RKO (cell line): ENCODE results near the gene MORN1.

Experiments
- DNase-seq: peaks from one replicate; pipeline ENCODE4 v3.0.0-alpha.2; 2016; ENCODE audit warnings: low spot score

The MORN1 gene

GRCh38 chr1:2373551-2374251 is 17.7 kb downstream of the MORN1 start:
- DNase-seq, result no peak

- DNase-seq, result no peak
These were observed 18.5 kb downstream of the MORN1 start for GRCh38 chr1:2372551-2373490.

DNA sequence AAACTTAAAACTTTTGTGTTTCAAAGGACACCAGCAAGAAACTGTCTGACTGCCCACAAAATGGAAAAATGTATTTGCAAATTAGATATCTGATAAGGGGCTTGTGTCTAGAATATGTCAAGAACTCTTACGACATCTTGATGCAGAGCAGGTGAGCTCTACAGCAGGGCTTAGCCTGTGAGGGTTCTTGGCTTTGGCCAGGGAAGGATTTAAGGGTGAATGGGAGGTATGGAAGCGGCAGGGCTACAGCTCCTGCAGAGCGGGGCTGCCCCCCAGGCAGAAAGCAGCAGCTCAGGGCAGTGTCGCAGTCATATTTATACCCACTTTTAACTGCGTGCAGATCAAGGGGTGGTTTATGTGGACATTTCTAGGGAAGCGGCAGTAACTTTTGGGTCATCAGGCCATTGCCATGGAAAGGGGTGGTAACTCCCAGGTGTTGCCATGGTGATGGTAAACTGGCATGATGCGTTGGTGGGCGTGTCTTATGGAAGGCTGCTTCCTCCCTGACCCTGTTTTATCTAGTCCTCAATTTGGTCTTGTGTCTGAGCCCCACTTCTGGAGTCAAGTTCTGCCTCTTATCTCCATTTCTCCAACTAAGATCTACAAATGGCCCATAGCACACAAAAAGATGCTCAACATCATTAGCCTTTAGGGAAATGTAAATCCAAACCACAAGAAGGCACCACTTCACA is 23.2 kb downstream of the MORN1 start:
- DNase-seq, result no peak

DNA sequence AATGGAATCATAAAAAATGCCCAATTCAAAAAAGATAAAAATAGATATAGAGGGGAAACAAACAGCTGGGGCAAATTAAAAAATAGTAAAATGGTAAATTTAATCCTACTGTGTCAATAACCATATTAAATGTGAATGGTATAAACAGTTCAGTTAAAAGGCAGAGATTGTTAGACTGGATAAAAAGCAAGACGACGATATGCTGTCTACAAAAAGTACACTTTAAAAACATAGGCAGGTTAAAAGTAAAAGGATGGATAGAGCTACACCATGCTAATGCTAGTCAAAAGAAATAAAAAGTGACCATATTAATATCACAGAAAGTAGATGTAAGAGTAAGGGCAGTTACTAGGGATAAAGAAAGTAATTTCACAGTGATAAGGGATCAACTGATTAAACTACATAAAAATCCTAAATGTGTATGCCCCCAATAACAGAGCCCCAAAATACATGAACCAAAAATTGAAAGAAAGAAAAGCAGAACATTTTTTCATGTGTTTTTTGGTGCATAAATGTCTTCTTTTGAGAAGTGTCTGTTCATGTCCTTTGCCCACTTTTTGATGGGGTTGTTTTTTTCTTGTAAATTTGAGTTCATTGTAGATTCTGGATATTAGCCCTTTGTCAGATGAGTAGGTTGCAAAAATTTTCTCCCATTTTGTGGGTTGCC is 27.4 kb downstream of the MORN1 start:
- no peak for DNase-seq

- no peak for DNase-seq
These were observed 30.6 kb downstream of the MORN1 start for GRCh38 chr1:2360588-2361364.

- no peak for DNase-seq
These were observed 32.4 kb downstream of the MORN1 start for GRCh38 chr1:2358651-2359640.

- no peak for DNase-seq
These were observed 33.3 kb downstream of the MORN1 start for GRCh38 chr1:2358072-2358471.

DNA sequence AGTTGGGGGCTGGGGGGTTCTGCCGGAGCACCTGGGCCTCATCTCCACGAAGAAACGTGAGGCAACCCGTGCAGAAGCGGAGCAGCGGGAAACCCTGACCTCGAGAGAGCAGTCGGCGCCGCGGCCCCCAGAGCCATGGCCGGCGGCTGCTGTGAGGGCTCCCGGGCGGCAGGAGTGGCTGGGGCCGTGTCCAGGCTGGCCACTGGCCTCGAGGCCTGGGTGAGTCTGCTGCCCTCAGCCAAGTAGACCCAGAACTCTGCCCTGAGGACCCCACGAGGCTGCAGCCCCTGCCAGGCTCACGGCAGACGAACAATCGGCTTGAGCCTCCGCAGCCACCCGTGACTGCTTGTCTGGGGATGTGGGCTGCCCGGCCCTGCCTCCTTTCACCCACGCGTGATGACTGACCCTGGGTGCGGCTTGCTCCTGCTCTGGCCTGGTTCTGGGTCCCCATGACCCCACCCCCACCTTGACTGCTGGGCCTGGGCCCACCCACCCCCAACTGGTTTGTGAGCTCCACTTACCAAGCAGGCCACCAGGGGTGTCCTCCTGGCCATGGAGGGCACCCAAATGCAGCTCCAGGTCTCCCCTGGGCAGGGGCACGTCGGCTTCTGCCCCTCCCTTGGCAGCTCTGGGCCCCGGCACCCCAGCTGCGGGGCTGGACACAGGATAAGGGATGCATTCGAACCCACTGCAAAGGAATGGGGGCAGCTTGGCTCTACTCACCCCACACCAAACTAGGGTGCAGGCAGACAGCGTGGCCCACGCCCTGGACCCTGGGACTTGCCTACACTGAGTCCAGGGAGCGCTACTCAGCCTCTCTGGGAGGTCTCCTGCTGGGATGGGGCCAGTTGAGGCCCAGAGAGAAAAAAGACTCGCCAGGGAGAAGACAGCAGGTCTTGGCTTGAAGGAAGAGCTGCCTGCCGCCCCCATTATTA is 34.2 kb downstream of the MORN1 start:
- DNase-seq, result no peak

DNA sequence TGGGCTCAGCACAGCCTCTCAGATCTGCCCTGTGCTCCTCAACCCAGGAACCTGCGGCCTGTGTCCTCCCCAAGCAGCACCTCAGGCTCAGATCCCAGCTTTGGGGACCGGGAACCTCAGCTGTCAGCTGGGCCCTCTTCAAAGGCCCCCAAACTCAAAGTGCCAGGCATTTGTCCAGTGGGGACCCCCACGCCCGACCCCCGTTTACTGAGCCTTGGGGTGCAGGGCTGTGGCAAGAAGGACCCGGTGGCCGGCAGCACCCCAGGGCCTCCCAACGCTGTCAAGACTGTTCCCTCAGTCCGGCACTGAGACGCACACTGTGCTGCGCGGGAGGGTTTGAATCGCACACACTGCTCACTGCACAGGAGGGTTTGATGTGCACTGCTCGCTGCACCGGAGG is 35.0 kb downstream of the MORN1 start:
- DNase-seq, result no peak

DNA sequence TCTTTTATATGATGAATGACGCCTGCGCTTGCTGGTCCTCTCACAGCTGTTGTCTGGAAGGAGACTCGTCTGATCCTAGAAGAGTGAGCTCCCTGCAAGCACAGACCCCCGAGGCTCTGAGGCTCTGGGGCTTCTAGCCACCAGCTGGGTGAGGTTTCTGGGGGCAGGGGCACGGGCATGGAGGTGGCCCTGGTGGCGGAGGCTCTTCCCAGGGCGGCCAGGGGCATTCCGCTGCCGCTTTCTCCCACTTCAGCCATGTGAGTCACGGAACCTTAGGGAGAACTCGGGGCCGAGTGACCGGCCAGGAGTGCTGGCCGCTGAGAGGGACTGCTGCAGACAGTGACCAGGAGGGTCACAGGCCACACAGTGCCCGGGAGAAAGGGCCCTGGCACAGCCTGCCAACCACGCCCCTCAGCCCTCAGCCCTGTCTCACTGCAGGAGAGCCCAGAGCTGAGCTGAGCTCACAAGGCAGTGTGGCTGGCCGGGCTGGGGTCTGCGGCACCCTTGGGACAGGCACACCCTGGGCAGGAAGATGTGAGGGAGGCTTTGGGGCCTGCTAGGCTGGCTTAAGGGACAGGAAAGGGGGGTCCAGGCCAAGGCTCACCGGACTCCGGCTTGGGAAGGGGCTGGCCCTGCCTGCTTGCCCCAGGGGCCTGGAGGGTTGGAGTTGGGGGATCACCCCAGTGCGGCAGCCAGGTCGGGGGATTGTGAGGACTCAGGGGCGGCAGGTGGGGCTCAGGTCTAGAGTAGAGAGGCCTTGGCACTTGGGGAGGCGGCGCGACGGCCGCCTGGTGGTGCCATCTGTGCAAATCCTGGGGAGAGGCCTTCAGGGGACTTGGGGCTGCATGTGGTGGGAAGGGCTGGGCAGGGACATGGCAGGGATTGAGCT is 35.7 kb downstream of the MORN1 start:
- DNase-seq, result no peak

GRCh38 chr1:2354511-2355372 is 36.6 kb downstream of the MORN1 start:
- DNase-seq, result no peak

GRCh38 chr1:2353551-2354438 is 37.6 kb downstream of the MORN1 start:
- no peak for DNase-seq

GRCh38 chr1:2352897-2353550 is 38.3 kb downstream of the MORN1 start:
- no peak for DNase-seq

DNA sequence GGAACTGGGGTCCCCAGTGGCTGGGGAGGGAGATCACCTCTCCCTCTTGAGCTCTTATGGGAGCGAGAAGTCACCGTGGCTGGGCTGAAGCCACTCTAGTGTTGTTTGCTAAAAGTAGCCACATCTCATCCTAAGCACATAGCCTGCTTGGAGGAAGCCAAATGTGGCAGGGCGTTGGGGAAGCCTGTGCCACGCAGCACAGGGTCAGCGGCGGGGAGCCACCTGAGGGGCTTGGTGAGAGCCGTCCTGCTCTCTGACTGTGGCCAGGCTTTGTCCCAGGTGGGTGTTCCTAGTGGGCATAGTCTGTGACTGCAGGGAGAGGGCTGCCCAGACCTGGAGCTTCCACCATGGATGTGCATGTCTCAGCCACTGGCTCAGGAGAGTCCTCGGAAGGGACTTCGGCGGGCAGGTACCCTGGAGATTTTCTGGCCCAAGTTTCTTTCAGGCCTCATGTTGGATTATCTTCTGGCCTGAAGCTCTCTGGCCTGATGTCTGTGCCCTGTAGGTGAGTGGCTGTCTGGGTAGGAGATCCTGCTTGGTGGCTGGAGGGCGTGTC is 38.9 kb downstream of the MORN1 start:
- no peak for DNase-seq

DNA sequence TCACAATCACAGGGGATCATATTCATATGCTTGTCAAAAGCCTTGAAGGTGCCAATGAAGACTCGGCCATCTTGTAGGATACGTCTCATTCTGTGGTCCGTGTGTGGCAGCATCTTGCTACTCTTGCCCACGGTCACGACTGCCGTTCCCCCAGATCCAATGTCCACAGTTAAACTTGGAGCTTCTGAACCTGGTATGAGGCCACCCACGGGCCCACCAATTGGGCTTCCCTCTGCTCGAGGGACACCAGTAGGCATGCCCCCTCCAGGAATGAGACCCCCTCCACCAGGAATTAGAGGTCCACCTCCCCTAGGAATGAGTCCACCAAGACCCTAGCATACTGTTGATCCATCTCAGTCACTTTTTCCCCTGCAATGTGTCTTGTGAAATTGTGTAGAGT is 39.6 kb downstream of the MORN1 start:
- DNase-seq, result no peak
